Putamen (tissue), 1 donor: ENCODE data around the gene OSBPL5.
"Not testable (repeated sequence)": the region's sequence is repeated elsewhere in the genome, so short reads cannot be mapped to it uniquely, and the experiment has no call there.

ENCODE experiments used
- DNase-seq: peaks from one replicate; pipeline ENCODE4 v3.0.0-alpha.2; 2016; ENCODE audit warnings: low spot score

The OSBPL5 gene

DNA sequence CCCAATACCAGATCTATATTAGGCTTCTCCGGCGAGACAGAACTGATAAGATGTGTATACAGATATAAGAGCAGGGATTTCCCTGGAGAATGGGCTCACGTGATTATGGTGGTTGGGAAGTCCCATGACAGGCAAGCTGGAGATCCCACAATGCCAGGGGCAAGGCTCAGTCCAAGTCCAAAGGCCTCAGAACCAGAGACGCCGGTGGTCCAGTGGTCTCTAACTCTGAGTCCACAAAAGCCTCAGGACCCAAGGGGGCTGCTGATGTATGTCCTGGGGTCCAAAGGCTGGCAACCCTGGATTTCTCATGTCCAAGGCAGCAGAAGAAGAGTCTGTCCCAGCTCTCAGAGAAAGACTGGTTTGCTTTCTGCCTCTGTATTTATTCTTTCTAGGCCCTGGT, 15.8 kb upstream of the OSBPL5 start:
- no peak for DNase-seq

DNA sequence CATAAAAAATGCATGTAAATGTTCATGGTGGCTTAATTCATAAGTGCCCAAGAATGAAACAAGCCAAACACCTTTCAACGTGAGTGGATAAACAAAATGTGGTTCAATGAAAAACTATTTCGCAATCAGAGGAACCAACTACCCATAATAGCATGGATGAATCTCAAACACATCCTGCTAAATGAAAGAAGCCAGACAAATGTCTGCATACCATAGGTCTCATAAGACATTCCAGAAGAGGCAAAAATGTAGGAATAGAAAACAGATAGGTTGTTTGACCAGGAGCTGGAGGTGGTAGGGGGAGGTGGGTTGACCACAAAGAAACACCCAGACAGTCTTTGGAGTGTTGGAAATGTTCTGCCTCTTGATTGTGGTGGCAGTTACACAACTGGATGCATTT, 13.2 kb upstream of the OSBPL5 start:
- DNase-seq: no peak

DNA sequence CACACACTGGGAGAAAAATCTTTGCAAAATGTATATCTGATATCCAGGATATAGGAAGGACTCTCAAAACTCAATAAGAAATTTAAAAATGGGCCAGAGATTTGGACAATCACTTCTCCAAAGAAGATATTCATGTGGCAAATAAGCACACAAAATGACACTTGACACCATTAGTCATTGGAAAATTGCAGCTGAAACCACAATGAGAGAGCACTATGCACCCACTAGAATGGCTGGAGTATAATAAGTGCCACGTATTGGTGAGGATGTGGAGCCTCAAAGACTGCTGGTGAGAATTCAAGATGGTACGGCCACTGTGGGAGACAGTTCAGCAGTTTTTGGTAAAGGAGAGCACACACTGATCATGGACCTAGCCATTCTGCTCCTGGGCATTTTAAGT, 12.8 kb upstream of the OSBPL5 start:
- no peak for DNase-seq

DNA sequence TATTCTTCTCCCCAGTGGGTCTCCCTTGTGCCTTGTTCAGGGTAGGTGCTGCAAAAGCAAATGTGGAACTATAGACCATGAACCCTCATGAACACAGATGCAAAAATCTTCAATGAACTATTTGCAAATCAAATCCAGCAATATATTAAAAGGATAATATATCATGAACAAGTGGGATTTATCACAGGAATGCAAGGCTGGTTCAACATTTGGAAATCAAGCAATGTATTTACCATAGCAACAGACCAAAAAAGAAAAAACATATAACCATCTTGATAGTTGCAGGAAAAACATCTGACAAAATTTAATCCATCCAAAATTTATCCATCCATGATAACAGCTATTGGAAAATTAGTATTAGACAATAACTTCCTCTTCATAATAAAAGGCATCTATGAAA, 11.4 kb upstream of the OSBPL5 start:
- DNase-seq: no peak

DNA sequence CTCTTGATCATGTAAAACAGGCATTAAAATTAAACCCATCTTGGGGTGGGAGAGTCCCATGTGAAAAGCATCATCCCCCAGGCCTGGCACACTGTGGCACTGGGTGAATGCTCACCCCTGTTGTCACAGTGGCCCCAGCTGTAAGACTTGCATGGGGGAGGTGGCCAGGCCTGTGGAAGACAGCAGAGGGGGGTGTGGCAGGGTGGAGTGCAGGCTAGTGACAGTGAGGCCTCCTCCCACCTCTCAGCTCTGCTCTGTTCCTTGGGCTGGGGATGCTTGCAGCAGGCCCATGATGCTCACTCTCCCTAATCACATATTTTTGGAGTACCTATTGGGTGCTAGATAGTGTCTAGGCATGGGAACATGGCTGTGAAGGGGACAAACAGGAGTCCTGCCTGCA, 10.1 kb upstream of the OSBPL5 start:
- DNase-seq: no peak

DNA sequence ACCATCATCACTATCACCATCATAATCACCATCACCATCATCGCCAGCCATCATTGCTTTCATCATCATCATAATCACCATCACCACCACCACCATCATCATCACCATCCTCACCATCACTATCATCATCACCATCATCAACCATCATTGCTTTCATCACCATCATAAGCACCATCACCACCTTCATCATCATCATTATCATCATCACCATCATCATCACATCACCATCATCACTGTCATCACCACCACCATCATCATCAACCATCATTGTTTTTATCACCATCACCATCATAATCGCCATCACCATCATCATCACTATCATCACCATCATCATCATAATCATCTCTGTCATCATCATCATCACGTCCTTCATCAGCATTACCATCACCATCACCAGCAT, 9.3 kb upstream of the OSBPL5 start:
- no peak for DNase-seq

DNA sequence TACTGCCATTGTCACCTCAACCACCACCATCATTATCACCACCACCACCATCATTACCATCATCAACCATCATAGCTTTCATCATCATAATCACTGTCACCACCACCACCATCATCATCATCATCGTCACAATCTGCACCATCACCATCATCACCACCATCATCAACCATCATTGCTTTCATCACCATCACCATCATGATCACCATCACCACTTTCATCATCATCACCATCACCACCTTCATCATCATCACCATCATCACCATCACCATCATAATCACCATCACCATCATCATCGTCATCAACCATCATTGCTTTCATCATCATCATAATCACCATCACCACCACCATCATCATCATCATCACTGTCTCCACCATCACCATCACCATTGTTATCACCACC, 8.7 kb upstream of the OSBPL5 start:
- DNase-seq: no peak

DNA sequence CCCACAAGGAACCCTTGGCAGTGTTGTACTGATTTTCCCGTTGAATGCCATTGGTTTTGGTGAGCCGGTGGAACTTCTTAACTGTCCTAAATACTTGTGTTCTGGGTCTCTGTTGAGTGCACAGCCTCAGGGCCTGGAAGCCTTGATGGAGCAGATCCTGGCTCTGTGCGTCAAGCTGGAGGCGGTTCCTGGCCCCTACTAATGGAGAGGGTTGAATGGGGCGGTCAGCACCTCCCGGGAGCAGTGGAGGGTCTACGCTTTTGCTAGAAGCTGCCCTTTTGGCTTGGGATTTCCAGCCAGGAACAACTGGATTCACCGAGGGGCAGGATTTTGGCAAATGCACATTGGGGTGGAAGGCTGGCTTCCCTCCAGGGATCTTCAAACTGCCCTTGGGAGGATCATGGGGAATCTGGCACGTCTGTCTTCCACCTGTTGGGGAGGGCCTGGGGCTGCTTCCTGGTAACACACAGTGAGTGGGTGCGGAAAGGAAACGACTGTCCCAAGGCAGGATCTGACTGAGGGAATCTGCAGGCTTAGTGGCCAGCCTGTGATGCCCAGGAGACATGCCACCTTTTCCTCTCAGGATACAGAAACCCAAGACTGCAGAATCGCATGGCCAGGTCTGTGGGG, 6.9 kb upstream of the OSBPL5 start:
- no peak for DNase-seq

DNA sequence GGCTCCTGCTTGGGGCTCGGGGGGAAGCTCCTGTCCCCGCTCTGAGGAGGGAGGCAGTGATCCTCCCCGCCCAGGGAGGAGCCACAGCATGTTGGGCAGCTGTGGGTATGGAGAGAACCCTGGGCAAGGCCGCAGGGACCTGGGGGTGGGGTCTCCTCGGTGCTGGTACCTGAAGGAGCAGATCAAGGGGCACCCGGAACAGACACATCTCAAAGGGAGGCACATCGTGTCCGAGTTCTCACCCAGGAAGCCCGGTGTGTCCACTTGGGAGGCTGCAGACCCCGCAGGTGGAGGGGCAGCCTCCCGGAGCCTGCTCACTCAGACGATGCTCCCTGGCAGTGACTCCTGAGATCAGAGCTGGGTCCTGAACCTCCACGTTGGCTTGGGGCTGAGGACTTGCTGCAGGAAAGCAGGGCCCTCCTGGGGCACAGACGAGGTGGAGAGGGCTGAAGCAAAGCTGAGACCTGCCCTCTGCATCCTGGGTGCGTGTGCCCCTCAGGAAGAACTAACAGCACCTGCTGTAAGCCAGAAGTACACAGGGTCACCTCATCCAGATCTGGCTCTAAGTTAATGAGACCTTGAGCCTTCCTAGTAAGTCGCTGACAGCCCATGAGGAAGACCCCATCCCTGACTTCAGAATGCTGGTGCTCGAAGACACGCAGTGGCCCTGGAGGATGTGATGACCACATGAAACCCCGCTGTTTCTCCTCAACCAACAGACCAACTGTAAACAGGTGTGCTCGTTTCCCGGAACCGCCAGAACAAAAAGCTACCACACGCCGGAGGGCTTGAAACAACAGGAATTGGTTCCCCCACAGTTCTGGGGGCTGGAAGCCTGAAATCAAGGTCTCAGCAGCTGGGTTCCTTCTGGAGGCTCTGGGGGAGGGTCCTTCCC, 5.9 kb upstream of the OSBPL5 start:
- DNase-seq: no peak

DNA sequence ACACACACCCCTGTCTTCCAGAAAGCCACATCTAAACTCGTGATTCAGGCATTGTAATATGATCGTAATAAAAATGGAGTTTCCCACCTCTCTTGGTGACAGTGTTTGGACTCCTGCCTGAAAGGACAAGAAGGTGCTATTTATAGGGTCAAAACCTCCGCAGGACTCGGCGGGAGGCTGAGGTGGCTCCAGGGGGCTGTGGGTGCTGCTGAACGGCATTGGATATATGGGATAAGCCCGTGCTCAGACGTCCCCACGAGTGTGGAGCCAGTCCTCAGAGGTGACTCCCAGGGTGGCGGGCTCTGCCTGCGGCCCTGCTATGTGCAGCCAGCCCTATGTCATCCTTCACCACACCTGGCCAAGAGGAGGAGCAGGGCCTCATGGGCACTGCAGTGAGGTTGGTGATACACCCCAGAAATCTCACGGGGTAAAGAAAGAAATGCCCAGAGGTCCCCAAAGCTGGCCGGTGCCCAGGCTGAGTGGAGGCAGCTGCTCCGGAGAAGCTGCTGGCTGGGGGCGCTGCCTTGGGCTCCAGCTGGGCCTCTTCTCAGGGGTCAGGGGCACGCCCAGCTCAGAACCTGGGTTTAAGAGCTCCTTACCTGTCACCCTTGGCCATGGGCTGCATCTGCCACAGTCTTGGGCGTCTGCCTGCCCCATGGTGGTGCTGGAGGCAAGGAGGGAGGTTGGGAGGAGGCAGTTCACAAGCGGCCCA, 5.1 kb upstream of the OSBPL5 start:
- DNase-seq: no peak

DNA sequence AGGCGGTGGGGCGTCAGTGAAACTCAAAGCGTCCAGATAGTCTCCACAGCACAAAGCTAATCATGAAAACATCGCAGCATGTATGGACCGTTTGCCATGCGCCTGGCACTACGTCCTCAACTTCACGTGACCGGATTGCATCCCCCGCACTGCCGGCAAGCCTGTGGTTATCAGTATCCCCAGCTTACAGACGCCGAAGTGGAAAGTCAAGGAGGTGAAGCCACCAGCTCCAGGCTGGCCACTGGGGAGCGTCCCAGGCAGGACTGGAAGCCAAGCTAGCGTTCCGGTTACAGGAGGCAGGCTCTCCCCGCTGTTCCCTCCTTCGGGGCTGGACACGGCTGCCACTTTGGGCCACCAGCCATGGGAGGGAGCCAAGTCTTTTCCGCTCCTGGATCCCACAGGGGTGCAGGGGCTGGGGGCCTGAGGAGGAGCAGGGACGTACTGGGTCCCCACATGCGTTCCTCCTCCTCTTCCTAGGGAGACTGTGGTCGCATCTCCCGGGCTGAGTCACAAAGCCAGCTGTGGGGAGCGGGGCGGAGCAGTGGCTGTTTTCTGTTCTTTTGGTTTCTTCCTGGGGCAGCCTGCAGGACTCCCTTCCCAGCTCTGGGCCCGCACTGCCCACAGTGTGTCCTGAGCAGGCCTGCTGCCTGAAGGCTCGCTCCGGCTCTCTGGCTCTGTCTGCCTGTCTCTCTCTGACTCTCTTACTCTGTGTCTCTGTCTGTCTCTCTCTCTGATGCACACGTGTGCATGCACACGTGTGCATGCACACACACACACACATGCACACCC, 4.3 kb upstream of the OSBPL5 start:
- no peak for DNase-seq

DNA sequence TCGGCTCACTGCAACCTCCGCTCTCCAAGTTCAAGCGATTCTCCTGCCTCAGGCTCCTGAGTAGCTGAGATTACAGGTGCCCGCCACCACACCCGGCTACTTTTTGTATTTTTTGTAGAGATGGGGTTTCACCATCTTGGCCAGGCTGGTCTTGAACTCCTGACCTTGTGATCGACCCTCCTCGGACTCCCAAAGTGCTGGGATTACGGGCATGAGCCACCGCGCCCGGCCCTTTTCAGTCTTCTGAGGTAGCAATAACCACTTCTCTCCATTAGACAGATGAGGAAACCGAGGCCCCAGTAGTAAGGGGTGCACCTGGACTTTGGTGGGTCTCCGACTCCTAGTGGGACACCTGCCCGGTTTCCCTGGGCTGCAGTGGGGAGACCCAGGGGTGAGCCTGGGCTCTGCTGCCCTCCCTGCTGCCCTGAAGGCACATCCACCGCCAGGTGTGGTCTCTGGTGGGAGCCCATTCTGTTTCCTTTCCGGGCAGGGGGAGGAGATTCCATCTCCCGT, 3.7 kb upstream of the OSBPL5 start:
- not testable (repeated sequence) for DNase-seq

DNA sequence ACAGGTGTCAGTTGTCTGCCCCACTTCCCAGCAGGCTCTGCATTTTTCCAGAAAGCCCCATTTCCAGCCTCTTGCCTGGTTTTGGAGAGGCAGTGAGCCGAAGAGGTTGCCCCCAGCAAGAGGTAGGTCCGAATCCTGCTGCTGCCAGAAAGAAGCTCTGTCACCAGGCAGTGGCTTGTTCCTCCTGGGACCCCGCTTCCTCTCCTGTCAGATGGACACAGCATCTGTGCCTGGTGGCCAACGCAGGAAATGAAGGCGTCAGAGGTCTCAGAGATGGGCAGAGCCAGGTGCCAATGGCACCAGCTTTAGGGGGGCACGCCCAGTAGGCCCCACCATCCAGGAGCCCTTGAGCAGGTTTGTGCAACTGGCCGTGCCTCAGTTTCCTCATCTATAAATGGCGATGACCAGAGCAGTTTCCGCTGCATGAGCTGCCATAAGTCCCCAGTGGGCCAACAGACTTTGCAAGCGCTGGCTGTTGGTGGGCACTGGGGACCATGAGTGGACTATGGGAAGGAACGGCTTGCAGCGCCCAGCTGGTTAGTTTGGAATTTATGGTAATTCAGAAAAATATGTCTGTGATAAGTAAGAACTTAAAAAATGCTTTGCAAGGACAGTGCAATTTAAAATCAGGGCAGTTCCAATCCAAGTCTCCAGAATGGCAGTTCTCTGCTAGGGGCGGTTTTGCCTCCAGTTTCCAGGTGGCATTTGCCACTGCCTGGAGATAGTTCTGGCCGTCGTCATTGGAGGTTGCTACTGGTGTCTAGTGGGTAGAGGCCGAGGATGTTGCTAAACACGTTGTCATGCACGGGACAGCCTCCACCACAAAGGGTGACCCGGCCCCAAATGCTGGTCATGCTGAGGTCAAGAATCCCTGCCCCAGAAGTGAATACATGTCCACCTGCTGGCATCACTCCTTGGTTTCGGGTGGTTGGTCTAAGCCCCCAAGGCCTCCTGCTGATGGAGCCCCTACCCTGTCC, 2.3 kb upstream of the OSBPL5 start:
- DNase-seq: no peak

DNA sequence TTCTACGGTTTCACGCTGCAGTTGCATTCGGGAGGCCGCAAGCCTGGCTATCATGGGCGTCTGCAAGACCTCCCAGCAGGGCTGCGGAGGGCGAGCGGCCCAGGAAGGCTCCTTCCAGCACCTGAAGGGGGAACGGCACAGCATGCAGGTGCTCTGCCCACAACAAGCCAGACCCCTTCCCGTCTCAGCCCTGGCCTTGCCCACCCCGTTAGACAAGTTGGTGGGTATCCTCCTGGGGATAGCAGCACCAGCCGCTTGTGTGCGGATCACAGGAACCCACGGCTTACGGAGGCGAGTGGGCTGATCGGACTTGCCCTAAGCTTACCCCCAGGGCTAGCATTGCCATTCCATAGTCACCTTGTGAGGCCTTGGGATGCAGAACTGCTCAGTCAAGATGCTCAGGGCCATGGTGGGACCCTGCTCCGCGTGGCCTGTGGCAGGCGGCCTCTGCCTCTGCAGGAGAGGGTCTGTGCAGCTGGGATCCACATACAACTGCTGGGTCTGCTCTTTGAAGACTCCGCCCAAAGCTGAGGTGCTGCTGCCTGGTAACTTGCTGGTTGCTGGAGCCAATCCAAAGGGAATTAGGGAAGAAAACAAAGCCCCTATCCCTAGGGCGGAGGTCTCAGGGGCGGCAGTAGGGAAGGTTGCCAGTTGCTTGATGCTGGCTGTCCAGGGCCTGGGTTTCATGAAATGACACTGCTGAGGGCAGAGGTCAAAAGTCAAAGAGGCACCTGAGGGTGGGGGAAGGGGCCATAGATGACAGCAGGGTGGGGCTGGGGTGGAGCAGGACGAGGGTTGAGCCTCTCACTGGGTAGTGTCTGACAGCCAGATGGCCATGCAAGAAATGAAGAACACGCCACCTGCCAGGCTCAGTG, 1.4 kb upstream of the OSBPL5 start:
- DNase-seq: no peak

DNA sequence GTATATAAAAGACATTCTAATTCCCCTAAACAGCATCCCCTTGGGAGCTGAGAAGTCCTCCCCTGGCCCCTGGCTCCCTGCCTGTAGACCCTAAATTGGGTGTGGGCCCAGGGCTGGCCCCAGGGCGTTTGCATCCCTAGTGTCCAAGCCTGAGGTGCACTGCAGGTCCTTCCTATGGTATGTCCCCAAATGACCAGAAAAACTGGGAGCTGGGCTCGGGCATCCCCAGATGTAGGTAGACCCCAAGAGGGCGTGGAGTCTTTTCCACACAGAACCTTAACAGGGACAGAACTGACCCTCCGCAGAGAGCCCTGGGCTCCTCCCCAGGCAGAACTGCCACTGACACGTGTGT, 782 bp upstream of the OSBPL5 start:
- no peak for DNase-seq

DNA sequence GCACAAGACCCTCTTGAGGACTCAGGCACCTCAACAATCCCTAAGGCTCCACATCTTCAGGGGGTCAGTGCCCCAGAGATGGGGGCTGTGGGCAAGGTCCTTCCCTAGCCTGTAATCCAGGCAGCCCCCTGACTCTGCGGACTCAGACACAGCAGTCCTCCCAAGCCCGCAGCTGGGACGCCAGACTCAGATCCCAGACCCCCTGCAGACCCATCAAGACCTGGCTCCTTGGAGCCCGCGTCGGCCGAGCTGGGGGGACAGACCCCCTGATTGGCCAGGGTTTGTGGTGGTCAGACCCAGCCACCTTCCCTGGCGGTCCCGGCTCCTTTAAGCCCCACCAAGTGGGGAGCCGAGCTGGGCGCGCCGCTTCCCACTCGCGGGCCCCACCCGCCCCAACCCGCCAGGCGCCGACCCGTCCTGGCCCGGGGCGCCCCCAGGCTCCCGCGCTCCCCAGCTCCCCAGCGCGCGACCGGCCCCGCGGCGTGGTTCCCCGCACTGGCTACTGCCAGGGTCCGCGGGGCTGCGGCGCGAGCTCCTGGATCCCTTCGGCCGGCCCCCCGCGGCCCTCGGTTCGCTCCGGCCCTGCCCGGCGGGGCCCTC, 458 bp downstream of the OSBPL5 start:
- no peak for DNase-seq

DNA sequence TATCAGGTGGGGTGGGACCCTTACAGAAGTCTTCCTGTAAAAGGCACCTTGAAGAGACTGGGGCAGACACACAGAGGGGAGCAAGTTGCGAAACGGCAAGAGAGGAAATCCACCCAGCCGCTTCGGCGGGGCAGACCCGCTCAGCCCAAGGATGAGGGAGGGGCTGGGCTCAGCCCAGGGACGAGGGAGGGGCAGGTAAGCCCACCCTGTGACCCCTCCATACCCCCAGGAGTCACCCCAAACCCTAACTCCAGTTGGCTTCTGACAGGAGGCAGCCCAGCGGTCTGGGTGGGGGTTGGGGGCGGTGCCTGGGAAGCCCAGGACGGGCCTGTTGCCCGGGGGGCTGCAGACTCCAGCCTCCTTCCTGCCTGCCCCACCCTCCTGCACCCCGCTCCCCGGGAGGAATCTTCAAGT, 965 bp downstream of the OSBPL5 start:
- DNase-seq: no peak

DNA sequence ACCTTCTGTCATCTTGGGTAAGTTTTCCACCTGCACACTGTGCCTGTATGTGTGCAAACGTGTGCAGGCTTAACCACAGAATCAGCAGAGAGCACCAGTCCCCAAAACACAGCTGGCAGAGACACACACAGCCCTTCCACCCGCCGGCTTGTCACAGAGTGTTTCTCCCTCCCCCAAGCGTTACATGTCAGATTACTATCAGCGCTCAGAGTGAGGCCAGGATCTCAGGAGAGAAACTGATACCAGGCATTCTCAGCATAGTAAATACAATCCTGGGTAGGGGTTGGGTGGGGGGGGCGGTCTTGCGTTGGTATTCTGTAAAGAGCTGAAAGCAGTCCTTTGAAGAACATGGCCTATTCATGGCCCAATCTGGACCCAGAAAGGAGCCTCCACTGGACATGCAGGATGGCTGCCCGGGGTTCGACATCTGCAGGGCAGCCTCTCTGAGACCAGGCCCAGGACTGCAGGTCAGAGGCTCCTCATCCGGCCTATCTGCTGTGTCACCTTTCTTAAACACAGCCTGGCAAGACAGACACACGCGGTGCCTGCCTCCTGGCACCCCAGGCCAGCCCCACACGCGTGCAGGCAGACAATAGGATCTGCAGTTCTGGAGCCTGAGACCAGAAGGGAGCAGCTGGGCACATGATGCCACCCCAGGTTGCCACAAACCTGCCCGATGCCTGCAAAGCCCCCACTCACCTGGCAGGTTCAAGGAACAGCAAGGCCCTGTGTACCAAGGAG, 1.7 kb downstream of the OSBPL5 start:
- no peak for DNase-seq
